Fibroblast of lung (primary cell): Measurements from ENCODE around the gene FPGS. TPM values are rescaled to one million over a fixed set of nuclear protein-coding genes. Genes with fewer than 3 reads are reported as not detected.

Experiments
- DNase-seq, 2 donors: peaks; one replicate each; pipeline versions ENCODE4 v3.0.0 to v3.0.0-alpha.2; 2010; ENCODE audit warnings: low read depth in 2 of 2
- H2AFZ ChIP-seq: 2 replicates; pipeline ENCODE4 v1.5.1; 2012; ENCODE audit warnings: low read length, control low read depth, inconsistent platforms
- H3K27ac ChIP-seq: 2 replicates; pipeline ENCODE4 v1.5.1; 2011; ENCODE audit warnings: low read length, control low read depth; ENCODE audit not compliant: insufficient read depth
- H3K27me3 ChIP-seq: 2 replicates; pipeline ENCODE4 v1.5.1; 2011; ENCODE audit warnings: mild to moderate bottlenecking, low read length; ENCODE audit not compliant: control insufficient read depth, insufficient read depth
- H3K36me3 ChIP-seq: 2 replicates; pipeline ENCODE4 v1.5.1; 2011; ENCODE audit warnings: low read length; ENCODE audit not compliant: control insufficient read depth, insufficient read depth
- H3K4me1 ChIP-seq: 2 replicates; pipeline ENCODE4 v1.5.1; 2011; ENCODE audit warnings: low read length; ENCODE audit not compliant: control insufficient read depth, insufficient read depth; ENCODE audit errors: extremely low read depth
- H3K4me2 ChIP-seq: 2 replicates; pipeline ENCODE4 v1.5.1; 2011; ENCODE audit warnings: low read length, control low read depth; ENCODE audit not compliant: insufficient read depth; ENCODE audit errors: extremely low read depth
- H3K4me3 ChIP-seq, 4 experiments: fragments of 200-600 bp in 1 of 4; sonication (generic) in 1 of 4; replicated peaks in 1 of 4; 2 replicates each; pipeline ENCODE4 v1.5.1; 2011 to 2016; ENCODE audit warnings: low read length in 4 of 4, low read depth in 3 of 4, mild to moderate bottlenecking in 3 of 4, control low read depth in 2 of 4, inconsistent platforms in 1 of 4, mixed read lengths in 1 of 4; ENCODE audit not compliant: insufficient read depth in 1 of 4; ENCODE audit errors: control extremely low read depth in 1 of 4
- H3K79me2 ChIP-seq: 2 replicates; pipeline ENCODE4 v1.5.1; 2012; ENCODE audit warnings: mild to moderate bottlenecking, low read length, inconsistent platforms; ENCODE audit not compliant: control insufficient read depth, insufficient read depth
- H3K9ac ChIP-seq: 2 replicates; pipeline ENCODE4 v1.5.1; 2011; ENCODE audit warnings: mild to moderate bottlenecking, low read length, control low read depth; ENCODE audit not compliant: insufficient read depth
- H3K9me3 ChIP-seq: 2 replicates; pipeline ENCODE4 v1.5.1; 2012; ENCODE audit warnings: low read depth, low read length; ENCODE audit not compliant: control insufficient read depth, insufficient read depth
- H4K20me1 ChIP-seq: 2 replicates; pipeline ENCODE4 v1.5.1; 2011; ENCODE audit warnings: low read length; ENCODE audit not compliant: control insufficient read depth, insufficient read depth; ENCODE audit errors: extremely low read depth
- EZH2 ChIP-seq: IDR thresholded peaks from 2 replicates; pipeline ENCODE4 v1.5.1; 2012; ENCODE audit warnings: low read length, control low read depth, mild to moderate bottlenecking; ENCODE audit errors: missing control alignments
- polyA plus RNA-seq, 2 donors: library from polyadenylated mRNA; depleted of rRNA in 1 of 2; stranded (reverse) in 1 of 2; unstranded in 1 of 2; fragments of >200 nt; gene quantifications; 2 replicates each; pipeline ENCODE4 v1.2.1, GENCODE V29; 2011 to 2012; ENCODE audit warnings: missing spikeins in 1 of 2
- total RNA-seq: library from RNA; depleted of rRNA; stranded (reverse); fragments of >200 nt; gene quantifications from 2 replicates; pipeline ENCODE4 v1.2.1, GENCODE V29; 2014
- TF ChIP-seq, protein P1 (sequence below), 2 donors: IDR thresholded peaks in 1 of 2; conservative IDR thresholded peaks in 1 of 2; 1 replicate in 1 of 2; 2 replicates in 1 of 2; pipeline ENCODE4 v1.5.1; 2011 to 2012; ENCODE audit warnings: low read length in 2 of 2, control low read depth in 1 of 2, inconsistent platforms in 1 of 2, low read depth in 1 of 2, mild to moderate bottlenecking in 1 of 2

The FPGS gene
- total and polyA plus RNA-seq, 2 donors (not counting 1 experiment from before 2014, with no cell fraction given), result 42.4 to 77.0 TPM

DNA sequence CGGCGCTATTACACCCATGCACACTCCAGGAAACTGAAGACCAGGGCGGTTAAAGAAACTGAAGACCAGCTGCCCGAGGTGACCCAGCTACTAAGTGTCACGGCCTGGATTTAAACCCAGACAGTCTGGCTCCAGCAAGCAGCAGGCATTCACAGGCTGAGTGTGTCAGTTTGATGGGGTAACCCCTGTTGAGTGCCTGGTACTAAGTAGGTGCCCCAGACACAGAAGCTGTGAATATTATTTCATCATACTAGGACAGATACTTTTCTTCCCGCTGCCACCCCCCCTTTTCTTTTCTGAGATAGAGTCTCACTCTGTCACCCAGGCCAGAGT is 44.5 kb downstream of the FPGS start:
- Histone ChIP-seq H3K27me3 (no peaks in the 10 kb centered on the region), H2AFZ (no peak overlapping the region), H3K9me3 (no peaks in the 10 kb centered on the region), H3K9ac (no peak overlapping the region), H3K4me2 (peak overlapping the region; percentile 46), H4K20me1 (no peaks in the 10 kb centered on the region), H3K27ac (peak overlapping the region; percentile 69), H3K4me1 (peaks cover 17% of the 10 kb centered on the region), H3K36me3 (peaks cover 16% of the 10 kb centered on the region), H3K4me3 (no peak overlapping the region), H3K79me2 (peaks cover 88% of the 10 kb centered on the region)
- TF ChIP-seq EZH2, result no peak
- TF ChIP-seq, protein P1, sequence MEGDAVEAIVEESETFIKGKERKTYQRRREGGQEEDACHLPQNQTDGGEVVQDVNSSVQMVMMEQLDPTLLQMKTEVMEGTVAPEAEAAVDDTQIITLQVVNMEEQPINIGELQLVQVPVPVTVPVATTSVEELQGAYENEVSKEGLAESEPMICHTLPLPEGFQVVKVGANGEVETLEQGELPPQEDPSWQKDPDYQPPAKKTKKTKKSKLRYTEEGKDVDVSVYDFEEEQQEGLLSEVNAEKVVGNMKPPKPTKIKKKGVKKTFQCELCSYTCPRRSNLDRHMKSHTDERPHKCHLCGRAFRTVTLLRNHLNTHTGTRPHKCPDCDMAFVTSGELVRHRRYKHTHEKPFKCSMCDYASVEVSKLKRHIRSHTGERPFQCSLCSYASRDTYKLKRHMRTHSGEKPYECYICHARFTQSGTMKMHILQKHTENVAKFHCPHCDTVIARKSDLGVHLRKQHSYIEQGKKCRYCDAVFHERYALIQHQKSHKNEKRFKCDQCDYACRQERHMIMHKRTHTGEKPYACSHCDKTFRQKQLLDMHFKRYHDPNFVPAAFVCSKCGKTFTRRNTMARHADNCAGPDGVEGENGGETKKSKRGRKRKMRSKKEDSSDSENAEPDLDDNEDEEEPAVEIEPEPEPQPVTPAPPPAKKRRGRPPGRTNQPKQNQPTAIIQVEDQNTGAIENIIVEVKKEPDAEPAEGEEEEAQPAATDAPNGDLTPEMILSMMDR (conservative IDR thresholded peaks at IDR 0.05 in 1 of 2, IDR thresholded peaks at IDR 0.05 in 1 of 2; ENCODE audit: low read depth in 1 of 2, low read length in 2 of 2), result no peak
- no peak for DNase-seq

DNA sequence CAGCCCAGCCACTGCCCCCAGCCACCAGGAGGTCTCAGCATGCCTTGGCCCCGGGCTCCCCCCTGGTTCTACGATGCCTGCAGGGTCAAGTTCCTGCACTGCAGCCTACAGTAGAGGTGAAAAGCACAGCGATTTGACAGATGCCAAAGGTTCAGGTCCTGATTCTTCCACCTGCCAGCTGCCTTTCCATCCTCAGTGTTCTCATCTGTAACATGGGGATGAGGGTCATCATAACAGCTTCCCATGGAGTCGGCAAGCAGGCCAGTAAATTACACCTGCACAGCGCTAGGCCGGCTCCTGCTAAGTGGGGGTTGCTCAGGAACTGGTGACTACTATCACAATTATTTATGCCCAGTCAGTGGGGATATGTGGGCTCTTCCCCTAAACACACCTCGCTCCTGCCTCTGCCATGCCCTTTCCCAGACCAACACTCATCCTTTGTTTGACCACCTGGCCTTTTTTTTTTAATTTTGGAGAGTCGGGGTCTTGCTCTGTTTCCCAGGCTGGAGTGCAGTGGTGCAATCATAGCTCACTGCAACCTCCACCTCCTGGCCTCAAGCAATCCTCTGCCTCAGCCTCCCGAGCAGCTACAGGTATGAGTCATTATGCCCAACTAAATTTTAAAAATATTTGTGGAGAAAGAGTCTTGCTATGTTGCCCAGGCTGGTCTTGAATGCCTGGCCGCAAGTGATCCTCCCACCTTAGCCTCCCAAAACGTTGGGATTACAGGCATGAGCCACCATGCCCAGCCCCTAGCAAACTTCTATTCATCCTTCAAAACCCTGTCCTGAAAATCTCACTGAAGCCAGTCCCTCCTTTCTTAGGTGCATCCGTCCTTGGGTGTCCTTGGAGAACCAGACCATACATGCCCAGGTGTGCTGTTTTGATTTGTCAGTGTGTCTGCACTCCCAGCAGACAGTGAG is 45.4 kb downstream of the FPGS start:
- Histone ChIP-seq H3K79me2 (peaks cover 91% of the 10 kb centered on the region), H4K20me1 (no peaks in the 10 kb centered on the region), H3K4me2 (peak overlapping the region; percentile 26), H3K9ac (no peak overlapping the region), H3K4me3 (no peak overlapping the region), H3K4me1 (peaks cover 17% of the 10 kb centered on the region), H3K27me3 (no peaks in the 10 kb centered on the region), H3K27ac (peak overlapping the region; percentile 69), H2AFZ (no peak overlapping the region), H3K9me3 (no peaks in the 10 kb centered on the region), H3K36me3 (peaks cover 11% of the 10 kb centered on the region)
- DNase-seq, result no peak
- TF ChIP-seq EZH2, result no peak

DNA sequence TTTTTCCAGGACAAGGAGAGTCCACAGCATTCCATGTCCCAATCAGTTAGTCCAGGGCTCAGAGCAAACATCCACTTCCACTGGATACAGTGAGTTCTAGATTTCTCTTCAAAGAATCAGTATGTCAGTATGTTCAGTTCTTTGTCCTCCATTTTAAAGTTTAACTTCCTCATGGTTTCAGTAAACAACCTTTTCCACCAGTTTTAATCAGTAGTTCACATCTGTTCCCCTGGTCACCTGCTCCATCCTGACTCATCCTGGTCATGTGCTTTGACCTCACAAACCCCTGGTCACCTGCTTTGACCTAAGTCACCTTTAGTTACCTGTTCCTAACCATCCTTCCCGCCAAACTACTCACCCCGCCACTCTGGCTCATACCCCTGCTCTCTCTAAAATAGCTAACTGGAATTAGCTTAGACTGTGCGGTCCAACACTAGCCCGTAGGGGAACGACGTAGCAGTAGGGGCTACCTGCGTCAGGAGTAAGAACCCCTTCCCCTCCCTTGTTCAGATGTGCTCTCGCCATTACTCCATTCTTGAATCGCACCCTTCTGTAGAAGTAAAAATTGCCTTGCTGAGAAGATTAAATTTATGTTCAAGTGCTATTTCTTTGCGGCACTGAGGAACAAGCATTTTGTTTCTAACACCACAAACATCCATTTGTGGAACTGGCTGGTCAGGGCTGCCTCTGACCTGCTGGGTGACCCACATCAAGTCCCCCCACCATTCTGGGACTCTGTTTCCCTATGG is 46.2 kb downstream of the FPGS start:
- Histone ChIP-seq H3K79me2 (peaks cover 96% of the 10 kb centered on the region), H3K4me2 (no peak overlapping the region), H3K4me1 (peaks cover 18% of the 10 kb centered on the region), H2AFZ (no peak overlapping the region), H3K9ac (no peak overlapping the region), H3K27me3 (no peaks in the 10 kb centered on the region), H3K4me3 (no peak overlapping the region), H3K36me3 (peaks cover 11% of the 10 kb centered on the region), H3K27ac (no peak overlapping the region), H3K9me3 (no peaks in the 10 kb centered on the region), H4K20me1 (no peaks in the 10 kb centered on the region)
- no peak for DNase-seq
- TF ChIP-seq, protein P1 (conservative IDR thresholded peaks at IDR 0.05 in 1 of 2, IDR thresholded peaks at IDR 0.05 in 1 of 2; ENCODE audit: low read depth in 1 of 2, low read length in 2 of 2), result no peak
- TF ChIP-seq EZH2, result no peak
